GM20000 (cell line): ENCODE measurements around the gene CHST13.

Experiments used
- DNase-seq: peaks from one replicate; pipeline ENCODE4 v3.0.0; 2012; ENCODE audit warnings: low spot score
- CTCF ChIP-seq: IDR thresholded peaks from 2 replicates; pipeline ENCODE4 v1.5.1; 2012; ENCODE audit warnings: mild to moderate bottlenecking, control low read depth; ENCODE audit errors: extremely low read depth, missing control alignments

CHST13 gene

GRCh38 chr3:126523745-126524428 lies at the start of gene CHST13:
Gene CHST13, plus strand, starts transcription at chr3:126524155. Its CDS starts 178 bp downstream, at chr3:126524333.
- TF ChIP-seq CTCF = no peak
- no peak for DNase-seq

GRCh38 chr3:126474498-126475412 lies 49.2 kb upstream of the CHST13 start:
- no peak for TF ChIP-seq CTCF
- DNase-seq = peak; percentile 65

GRCh38 chr3:126475413-126476114 lies 48.4 kb upstream of the CHST13 start, which contains the start of gene ZXDC:
Gene ZXDC, minus strand, starts transcription at chr3:126475891. Its CDS starts 26 bp downstream, at chr3:126475865.
- TF ChIP-seq CTCF = peak; percentile 63
- peak; percentile 100 for DNase-seq

- TF ChIP-seq CTCF = no peak
- no peak for DNase-seq
These were observed 47.5 kb upstream of the CHST13 start for GRCh38 chr3:126476166-126477060.

- no peak for TF ChIP-seq CTCF
- no peak for DNase-seq
These were observed 46.9 kb upstream of the CHST13 start for GRCh38 chr3:126477061-126477380.

- no peak for TF ChIP-seq CTCF
- DNase-seq = no peak
These were observed 45.2 kb upstream of the CHST13 start for GRCh38 chr3:126478581-126479310.
